IMR-90 (cell line): ENCODE measurements around the gene MARCHF2. TPM values are rescaled to one million over a fixed set of nuclear protein-coding genes. Genes with fewer than 3 reads are reported as not detected.

Source experiments
- ATAC-seq: fragments of 200-7000 bp; cut with Tn5 transposase; 2 replicates; pipeline ENCODE4 v1.9.1; 2020; ENCODE audit warnings: low read depth, mild to moderate bottlenecking, moderate library complexity
- BruUV-seq: library from RNA; stranded (reverse); fragments of 400-500 nt; replicated peaks from 2 replicates; lab custom pipeline; 2021; lab: Mats Ljungman, UMichigan
- CTCF ChIA-PET: fragments of 300-600 bp; formaldehyde crosslinking; extraction: SDS; loops from one replicate; lab custom pipeline; 2021; ENCODE audit warnings: antibody characterized with exemption; lab: Yijun Ruan, JAX
- POLR2A ChIA-PET: fragments of 300-600 bp; sonication (Branson Sonifier 250); formaldehyde crosslinking; loops from one replicate; lab custom pipeline; 2022; ENCODE audit warnings: antibody characterized with exemption; ENCODE audit not compliant: unreplicated experiment; lab: Charles Lee
- DNase-seq: peaks from one replicate; pipeline ENCODE4 v3.0.0; 2013
- H2AFZ ChIP-seq: replicated peaks from 2 replicates; pipeline ENCODE3; 2013; ENCODE audit warnings: low read length, mild to moderate bottlenecking; ENCODE audit not compliant: poor library complexity
- H2AK5ac ChIP-seq: 2 replicates; pipeline ENCODE4 v1.6.1; 2013; ENCODE audit warnings: low read depth, low read length, inconsistent platforms
- H2AK9ac ChIP-seq: replicated peaks from 2 replicates; pipeline ENCODE3; 2013; ENCODE audit warnings: mild to moderate bottlenecking, low read depth, low read length, moderate library complexity; ENCODE audit not compliant: poor library complexity
- H2BK120ac ChIP-seq: 2 replicates; pipeline ENCODE4 v1.6.1; 2013; ENCODE audit warnings: low read depth, low read length, inconsistent platforms
- H2BK15ac ChIP-seq: 3 replicates; pipeline ENCODE4 v1.6.1; 2013; ENCODE audit warnings: low read depth, low read length, inconsistent platforms
- H2BK20ac ChIP-seq: 2 replicates; pipeline ENCODE4 v1.6.1; 2013; ENCODE audit warnings: low read depth, mild to moderate bottlenecking, inconsistent platforms, low read length, moderate library complexity
- H2BK5ac ChIP-seq: 2 replicates; pipeline ENCODE4 v1.6.1; 2013; ENCODE audit warnings: mild to moderate bottlenecking, low read depth, low read length, inconsistent platforms; ENCODE audit not compliant: poor library complexity, severe bottlenecking
- H3K14ac ChIP-seq: replicated peaks from 2 replicates; pipeline ENCODE4 v1.6.1; 2013; ENCODE audit warnings: low read depth, low read length, inconsistent platforms
- H3K18ac ChIP-seq: 2 replicates; pipeline ENCODE4 v1.6.1; 2013; ENCODE audit warnings: low read depth, low read length, control low read depth
- H3K23ac ChIP-seq: 2 replicates; pipeline ENCODE4 v1.6.1; 2013; ENCODE audit warnings: low read depth, low read length, inconsistent platforms
- H3K27ac ChIP-seq: 2 replicates; pipeline ENCODE4 v1.5.1; 2013; ENCODE audit warnings: mild to moderate bottlenecking, control low read depth, low read length; ENCODE audit not compliant: insufficient read depth
- H3K27me3 ChIP-seq: 2 replicates; pipeline ENCODE4 v1.6.1; 2013; ENCODE audit warnings: low read length; ENCODE audit not compliant: control insufficient read depth, insufficient read depth
- H3K36me3 ChIP-seq: 2 replicates; pipeline ENCODE4 v1.6.1; 2013; ENCODE audit warnings: low read length, mixed read lengths; ENCODE audit not compliant: control insufficient read depth, insufficient read depth
- H3K4ac ChIP-seq: 2 replicates; pipeline ENCODE4 v1.6.1; 2013; ENCODE audit warnings: low read depth, low read length, inconsistent platforms
- H3K4me1 ChIP-seq: 2 replicates; pipeline ENCODE4 v1.6.1; 2013; ENCODE audit warnings: low read length, mixed read lengths; ENCODE audit not compliant: control insufficient read depth, insufficient read depth
- H3K4me2 ChIP-seq: 2 replicates; pipeline ENCODE4 v1.6.1; 2013; ENCODE audit warnings: low read depth, mild to moderate bottlenecking, control low read depth, low read length, moderate library complexity
- H3K4me3 ChIP-seq: 2 replicates; pipeline ENCODE4 v1.5.1; 2013; ENCODE audit warnings: low read depth, mild to moderate bottlenecking, control low read depth, low read length, moderate library complexity; ENCODE audit not compliant: insufficient read depth
- H3K56ac ChIP-seq: 2 replicates; pipeline ENCODE4 v1.6.1; 2013; ENCODE audit warnings: low read length, inconsistent platforms; ENCODE audit not compliant: insufficient read depth; ENCODE audit errors: extremely low read depth
- H3K79me1 ChIP-seq, 2 experiments: 2 replicates each; pipeline ENCODE4 v1.6.1; 2013; ENCODE audit warnings: low read length in 2 of 2, inconsistent platforms in 1 of 2, low read depth in 1 of 2
- H3K9ac ChIP-seq: 2 replicates; pipeline ENCODE4 v1.6.1; 2013; ENCODE audit warnings: low read depth, low read length, control low read depth
- H3K9me1 ChIP-seq: 2 replicates; pipeline ENCODE4 v1.6.1; 2013; ENCODE audit warnings: low read length, inconsistent platforms; ENCODE audit not compliant: insufficient read depth
- H3K9me3 ChIP-seq: 2 replicates; pipeline ENCODE4 v1.6.1; 2013; ENCODE audit warnings: low read length; ENCODE audit not compliant: control insufficient read depth, insufficient read depth
- H4K20me1 ChIP-seq: 2 replicates; pipeline ENCODE4 v1.6.1; 2013; ENCODE audit warnings: low read length, inconsistent platforms; ENCODE audit not compliant: insufficient read depth
- H4K5ac ChIP-seq: 2 replicates; pipeline ENCODE4 v1.6.1; 2013; ENCODE audit warnings: mild to moderate bottlenecking, low read depth, low read length, control low read depth
- H4K8ac ChIP-seq, 2 experiments: 2 replicates each; pipeline ENCODE4 v1.6.1; 2013; ENCODE audit warnings: low read depth in 2 of 2, low read length in 2 of 2, control low read depth in 1 of 2, inconsistent platforms in 1 of 2
- H4K91ac ChIP-seq: 2 replicates; pipeline ENCODE4 v1.6.1; 2013; ENCODE audit warnings: low read depth, low read length, inconsistent platforms; ENCODE audit not compliant: insufficient read depth
- BHLHE40 ChIP-seq: fragments of 150-350 bp; IDR thresholded peaks from 2 replicates; pipeline ENCODE4 v1.6.1; 2016; ENCODE audit warnings: mild to moderate bottlenecking, low read depth, low read length
- CEBPB ChIP-seq: IDR thresholded peaks from 2 replicates; pipeline ENCODE4 v1.6.1; 2012; ENCODE audit warnings: low read depth, low read length, improper control_type of control experiment
- CHD1 ChIP-seq: IDR thresholded peaks from 2 replicates; pipeline ENCODE4 v1.6.1; 2012; ENCODE audit warnings: low read depth, low read length, improper control_type of control experiment
- CTCF ChIP-seq: conservative IDR thresholded peaks from 2 replicates; pipeline ENCODE4 v1.5.1; 2012; ENCODE audit warnings: mild to moderate bottlenecking, low read depth, low read length, improper control_type of control experiment
- ELK1 ChIP-seq: fragments of 150-350 bp; IDR thresholded peaks from 2 replicates; pipeline ENCODE4 v1.6.1; 2016; ENCODE audit warnings: low read depth, mild to moderate bottlenecking, low read length, moderate library complexity, borderline replicate concordance
- FOS ChIP-seq: fragments of 150-350 bp; IDR thresholded peaks from 2 replicates; pipeline ENCODE4 v1.6.1; 2016; ENCODE audit warnings: low read depth, low read length
- MAFK ChIP-seq: IDR thresholded peaks from 2 replicates; pipeline ENCODE4 v1.6.1; 2012; ENCODE audit warnings: low read depth, low read length, improper control_type of control experiment
- MAZ ChIP-seq: IDR thresholded peaks from 2 replicates; pipeline ENCODE4 v1.6.1; 2012; ENCODE audit warnings: low read depth, mild to moderate bottlenecking, low read length, improper control_type of control experiment, moderate library complexity, borderline replicate concordance
- MXI1 ChIP-seq: IDR thresholded peaks from 2 replicates; pipeline ENCODE4 v1.6.1; 2012; ENCODE audit warnings: low read depth, mild to moderate bottlenecking, low read length, moderate library complexity, borderline replicate concordance
- RCOR1 ChIP-seq: IDR thresholded peaks from 2 replicates; pipeline ENCODE4 v1.6.1; 2012; ENCODE audit warnings: mild to moderate bottlenecking, low read length, improper control_type of control experiment; ENCODE audit not compliant: insufficient replicate concordance
- RFX5 ChIP-seq: IDR thresholded peaks from 2 replicates; pipeline ENCODE4 v1.8.0; 2012; ENCODE audit warnings: low read depth, mild to moderate bottlenecking, low read length, moderate library complexity
- SMC3 ChIP-seq: fragments of 150-350 bp; IDR thresholded peaks from 2 replicates; pipeline ENCODE4 v1.6.1; 2016; ENCODE audit warnings: low read depth, mild to moderate bottlenecking, antibody characterized with exemption, low read length, moderate library complexity
- USF2 ChIP-seq: fragments of 150-350 bp; IDR thresholded peaks from 2 replicates; pipeline ENCODE4 v1.6.1; 2017; ENCODE audit warnings: mild to moderate bottlenecking, antibody characterized with exemption, low read length, low read depth
- WGBS, 2 experiments: methylation state at CpG; one replicate each; pipeline versions ENCODE4 v1.1.5 to v1.1.7; 2013; ENCODE audit warnings: missing lambda C conversion rate in 2 of 2; ENCODE audit not compliant: insufficient read length in 1 of 2; ENCODE audit errors: extremely low coverage in 2 of 2; 5-methylcytosine and 5-hydroxymethylcytosine counted together
- dilution Hi-C: fragments of 300-500 bp; cut with HindIII; formaldehyde crosslinking; loops from one replicate; pipeline ENCODE4 v1.14.3; 2018; ENCODE audit warnings: low sequenced_read_pairs; ENCODE audit not compliant: unreplicated experiment
- in situ Hi-C: fragments of 300-500 bp; cut with MboI; formaldehyde crosslinking; loops from 3 replicates; pipeline ENCODE4 v1.14.3; 2019; ENCODE audit warnings: low sequenced_read_pairs, inconsistent platforms, mixed read lengths
- intact Hi-C: fragments of 100-400 bp; cut with micrococcal nuclease; formaldehyde crosslinking; loops from 2 replicates; pipeline ENCODE4 v1.10.0; 2022
- polyA plus RNA-seq, 3 experiments: library from polyadenylated mRNA; depleted of rRNA; stranded (reverse); fragments of >200 nt; gene quantifications; 2 replicates each; pipeline ENCODE4 v1.2.3, GENCODE V29; 2012; ENCODE audit warnings: low replicate concordance in 1 of 3
- total RNA-seq: library from RNA; depleted of rRNA; stranded (reverse); fragments of >200 nt; gene quantifications from 2 replicates; pipeline ENCODE4 v1.2.3, GENCODE V29; 2012

The MARCHF2 gene
- total and polyA plus RNA-seq, 2 of the 4 experiments (the other 2 are of a cell fraction): 33.8 to 58.8 TPM

- Histone ChIP-seq H3K79me1 (peaks cover 24 to 84% of the 10 kb centered on the region in 2 experiments), H2BK120ac (no peak overlapping the region), H3K4ac (no peak overlapping the region), H3K36me3 (peaks cover 29% of the 10 kb centered on the region), H4K8ac (no peak overlapping the region), H2AFZ (no peak overlapping the region), H3K4me3 (no peak overlapping the region), H3K9me3 (no peaks in the 10 kb centered on the region), H3K27me3 (no peaks in the 10 kb centered on the region), H2BK5ac (no peak overlapping the region), H2AK5ac (no peak overlapping the region), H4K91ac (no peak overlapping the region), H3K9me1 (peaks cover 33% of the 10 kb centered on the region), H3K4me2 (no peak overlapping the region), H3K56ac (no peak overlapping the region), H3K23ac (no peak overlapping the region), H4K5ac (no peak overlapping the region), H2BK20ac (no peak overlapping the region), H3K27ac (no peak overlapping the region), H3K4me1 (peaks cover 39% of the 10 kb centered on the region), H4K20me1 (peaks cover 96% of the 10 kb centered on the region), H3K9ac (no peak overlapping the region), H2AK9ac (no peak overlapping the region), H2BK15ac (no peak overlapping the region), H3K18ac (no peak overlapping the region), H3K14ac (no peak overlapping the region)
- intact Hi-C loops (no loop called here), in situ Hi-C loops (no loop called here), dilution Hi-C loops (no loop called here)
- TF ChIP-seq FOS (no peak), CEBPB (no peak), CHD1 (no peak), SMC3 (no peak), ELK1 (no peak), RCOR1 (no peak), MXI1 (no peak), RFX5 (no peak), BHLHE40 (no peak), MAFK (no peak), CTCF (no peak), MAZ (no peak), USF2 (no peak)
- ChIA-PET CTCF (interaction anchor here (1.2 kb wide), 1 partner anchor 120 kb away, joined by 4 read pairs; no protein-coding TSS in a partner anchor), POLR2A (interaction anchor here (0.6 kb wide), 2 partner anchors 38 to 96 kb away, joined by 9 to 10 read pairs; no protein-coding TSS in a partner anchor)
- BruUV-seq: no TSS peak
- WGBS, 2 experiments: 96% methylated on average over 7 of the region's 14 CpGs; no CpG with 5 or more reads in 1 of the 2 experiments
- DNase-seq (no peak), ATAC-seq (no peak)
Measured at GRCh38 chr19:8461891-8462290, 48.8 kb downstream of the MARCHF2 start.
